Caco-2 (cell line): ENCODE measurements around the gene SLC38A10. TPM values are rescaled to one million over a fixed set of nuclear protein-coding genes. Genes with fewer than 3 reads are reported as not detected.

ENCODE experiments used
- BruUV-seq: library from RNA; stranded (reverse); fragments of 400-500 nt; replicated peaks from 2 replicates; lab custom pipeline; 2021; lab: Mats Ljungman, UMichigan
- CTCF ChIA-PET: fragments of 300-600 bp; sonication (Branson Sonifier 250); formaldehyde crosslinking; loops from one replicate; lab custom pipeline; 2022; ENCODE audit warnings: antibody characterized with exemption; lab: Charles Lee
- POLR2A ChIA-PET: fragments of 300-600 bp; sonication (Branson Sonifier 250); formaldehyde crosslinking; loops from one replicate; lab custom pipeline; 2022; ENCODE audit warnings: antibody characterized with exemption; lab: Charles Lee
- DNase-seq, 2 experiments: peaks; one replicate each; pipeline versions ENCODE4 v3.0.0 to v3.0.0-alpha.2; 2020 to 2022
- H3K27me3 ChIP-seq: replicated peaks from 2 replicates; pipeline ENCODE4 v1.6.0; 2011; ENCODE audit warnings: low read length; ENCODE audit not compliant: control insufficient read depth, insufficient read depth
- H3K36me3 ChIP-seq: 2 replicates; pipeline ENCODE4 v1.5.1; 2011; ENCODE audit warnings: low read length; ENCODE audit not compliant: control insufficient read depth, insufficient read depth
- H3K4me1 ChIP-seq: fragments of 250-450 bp; sonication (Bioruptor Pico); 2 replicates; pipeline ENCODE4 v1.5.1; 2020; ENCODE audit warnings: mild to moderate bottlenecking
- H3K4me3 ChIP-seq: 2 replicates; pipeline ENCODE4 v1.5.1; 2011; ENCODE audit warnings: low read depth, mild to moderate bottlenecking, control low read depth, low read length
- H3K9me3 ChIP-seq: fragments of 250-450 bp; sonication (Bioruptor Pico); 2 replicates; pipeline ENCODE4 v1.5.1; 2020; ENCODE audit warnings: mild to moderate bottlenecking, moderate library complexity
- H3K27ac Mint-ChIP-seq: one replicate; pipeline ENCODE4 v1.8.0; 2022; ENCODE audit warnings: mixed read lengths; ENCODE audit not compliant: unreplicated experiment
- H3K27me3 Mint-ChIP-seq: one replicate; pipeline ENCODE4 v1.8.0; 2022; ENCODE audit warnings: mixed read lengths; ENCODE audit not compliant: insufficient read depth, unreplicated experiment
- H3K36me3 Mint-ChIP-seq: one replicate; pipeline ENCODE4 v1.8.0; 2022; ENCODE audit warnings: mild to moderate bottlenecking, mixed read lengths; ENCODE audit not compliant: insufficient read depth, unreplicated experiment
- H3K4me1 Mint-ChIP-seq: one replicate; pipeline ENCODE4 v1.8.0; 2022; ENCODE audit warnings: low read depth, mixed read lengths; ENCODE audit not compliant: unreplicated experiment
- H3K4me3 Mint-ChIP-seq: one replicate; pipeline ENCODE4 v1.8.0; 2022; ENCODE audit warnings: mild to moderate bottlenecking, moderate library complexity, mixed read lengths; ENCODE audit not compliant: unreplicated experiment
- H3K9me3 Mint-ChIP-seq: one replicate; pipeline ENCODE4 v1.8.0; 2022; ENCODE audit warnings: mixed read lengths; ENCODE audit not compliant: unreplicated experiment
- CTCF ChIP-seq, 2 experiments: fragments of 200-600 bp in 1 of 2; IDR thresholded peaks; 1 replicate in 1 of 2; 2 replicates in 1 of 2; pipeline versions ENCODE4 v1.5.1 to v1.8.0; 2011 to 2022; ENCODE audit warnings: antibody characterized with exemption in 1 of 2, control low read depth in 1 of 2, inconsistent platforms in 1 of 2, low read depth in 1 of 2, low read length in 1 of 2, mild to moderate bottlenecking in 1 of 2, moderate library complexity in 1 of 2; ENCODE audit not compliant: insufficient read depth in 1 of 2, severe bottlenecking in 1 of 2, unreplicated experiment in 1 of 2
- intact Hi-C: fragments of 100-400 bp; cut with micrococcal nuclease; formaldehyde crosslinking; loops from one replicate; pipeline ENCODE4 v1.10.0; 2022; ENCODE audit not compliant: unreplicated experiment
- total RNA-seq: library from RNA; stranded (reverse); gene quantifications from 2 replicates; pipeline ENCODE4 v1.2.3, GENCODE V29; 2022

Gene SLC38A10
- total RNA-seq, 1 experiment from 2014 or later, result 137 TPM

DNA sequence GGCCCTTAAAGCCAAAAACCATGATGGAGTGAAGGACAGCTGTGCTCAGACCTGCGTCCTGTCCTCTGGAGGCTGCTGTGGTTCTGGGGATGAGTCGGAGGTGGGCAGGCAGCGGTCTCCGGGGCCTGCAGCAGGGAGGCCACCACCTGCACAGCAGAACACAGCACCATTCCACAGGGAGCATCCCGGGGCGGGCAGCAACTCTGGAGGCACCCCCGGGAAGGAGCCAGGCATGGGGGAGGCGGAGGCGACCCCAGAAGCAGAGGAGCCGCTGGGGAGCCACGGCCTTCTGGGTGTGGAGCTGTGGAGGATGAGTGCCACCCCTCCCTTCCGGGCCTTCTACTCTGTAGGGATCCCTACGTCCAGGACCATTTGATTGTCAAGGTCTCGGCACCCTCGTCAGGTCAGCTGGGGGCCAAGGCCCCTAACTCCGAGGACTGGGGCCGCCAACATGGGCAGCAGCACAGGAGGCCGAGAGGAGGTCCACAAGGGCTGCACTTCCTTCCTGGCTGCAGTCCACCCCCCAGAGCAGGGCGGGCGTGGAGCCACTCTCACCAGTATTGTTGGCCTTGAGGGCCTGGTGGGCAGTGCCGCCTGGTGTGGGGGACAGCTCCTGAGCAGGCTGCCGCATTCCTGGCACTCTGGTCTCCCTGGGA lies 96.2 kb downstream of the SLC38A10 start:
- CTCF ChIA-PET, result interaction anchor here (1.2 kb wide), 1 partner anchor 56 kb away, joined by 4 read pairs; no protein-coding TSS in a partner anchor
- TF ChIP-seq CTCF (IDR thresholded peaks at IDR 0.05; ENCODE audit: insufficient read depth in 1 of 2, low read depth in 1 of 2, low read length in 1 of 2, severe bottlenecking in 1 of 2, unreplicated experiment in 1 of 2), result no peak
- POLR2A ChIA-PET, result no interaction called here
- Histone ChIP-seq H3K27me3 (no peaks in the 10 kb centered on the region), H3K36me3 (no peaks in the 10 kb centered on the region), H3K4me1 (no peaks in the 10 kb centered on the region), H3K4me3 (no peak overlapping the region), H3K9me3 (no peaks in the 10 kb centered on the region)
- Mint-ChIP-seq H3K4me1 (no peaks in the 10 kb centered on the region), H3K36me3 (peaks cover 6% of the 10 kb centered on the region), H3K4me3 (no peak overlapping the region), H3K9me3 (no peaks in the 10 kb centered on the region), H3K27ac (no peak overlapping the region), H3K27me3 (no peaks in the 10 kb centered on the region)
- DNase-seq, result no peak
- intact Hi-C loops, result no loop called here
- no TSS peak for BruUV-seq

DNA sequence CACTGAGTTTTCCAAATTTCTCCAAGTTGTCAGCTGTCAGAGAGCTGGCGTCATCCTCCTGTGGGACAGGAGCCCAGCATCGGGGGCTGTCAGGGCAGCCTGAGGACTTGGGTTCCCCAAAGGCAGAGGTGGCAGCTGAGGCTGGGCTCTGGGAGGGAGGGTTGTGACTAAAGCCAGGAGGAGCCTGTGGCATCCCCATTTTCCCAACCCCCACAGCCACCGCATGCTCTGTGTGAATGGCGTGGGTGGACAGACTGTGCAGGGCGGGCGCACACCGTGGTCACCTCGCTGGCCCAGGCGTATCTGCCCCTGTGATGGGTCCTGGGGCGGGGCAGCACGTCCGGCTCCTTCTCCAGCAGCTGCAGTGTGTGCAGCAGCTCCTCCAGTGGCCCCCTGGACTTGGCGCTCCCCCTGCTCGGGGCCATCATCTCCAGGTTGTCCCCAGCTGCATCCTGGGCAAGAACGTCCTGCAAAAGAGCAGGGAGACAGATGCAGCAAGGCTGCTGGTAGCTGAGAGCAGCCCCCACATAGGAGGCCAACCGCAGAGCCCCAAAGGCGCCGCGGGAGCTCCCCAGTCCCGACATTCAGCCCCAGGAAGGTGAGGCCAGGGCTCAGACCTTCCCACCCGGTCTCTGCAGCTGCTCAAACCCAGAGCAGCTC lies 97.1 kb downstream of the SLC38A10 start:
- no TSS peak for BruUV-seq
- no peaks in the 10 kb centered on the region for H3K36me3 ChIP-seq
- no peaks in the 10 kb centered on the region for H3K4me1 ChIP-seq
- H3K9me3 ChIP-seq, result no peaks in the 10 kb centered on the region
- H3K27ac Mint-ChIP-seq, result no peak overlapping the region
- ChIA-PET POLR2A (no interaction called here), CTCF (interaction anchor here (1.2 kb wide), 1 partner anchor 55 kb away, joined by 4 read pairs; no protein-coding TSS in a partner anchor)
- H3K27me3 ChIP-seq, result no peaks in the 10 kb centered on the region
- no peak for TF ChIP-seq CTCF (IDR thresholded peaks at IDR 0.05; ENCODE audit: insufficient read depth in 1 of 2, low read depth in 1 of 2, low read length in 1 of 2, severe bottlenecking in 1 of 2, unreplicated experiment in 1 of 2)
- H3K4me1 Mint-ChIP-seq, result no peaks in the 10 kb centered on the region
- H3K4me3 ChIP-seq, result no peak overlapping the region
- no peaks in the 10 kb centered on the region for H3K27me3 Mint-ChIP-seq
- no peaks in the 10 kb centered on the region for H3K9me3 Mint-ChIP-seq
- no peak for DNase-seq
- peaks cover 6% of the 10 kb centered on the region for H3K36me3 Mint-ChIP-seq
- intact Hi-C loops, result no loop called here
- H3K4me3 Mint-ChIP-seq, result no peak overlapping the region

GRCh38 chr17:81197409-81197795 lies 97.7 kb downstream of the SLC38A10 start:
- CTCF ChIA-PET, result interaction anchor here (1.2 kb wide), 1 partner anchor 55 kb away, joined by 4 read pairs; no protein-coding TSS in a partner anchor
- Histone ChIP-seq H3K4me3 (no peak overlapping the region), H3K9me3 (no peaks in the 10 kb centered on the region), H3K36me3 (no peaks in the 10 kb centered on the region), H3K4me1 (no peaks in the 10 kb centered on the region), H3K27me3 (no peaks in the 10 kb centered on the region)
- Mint-ChIP-seq H3K27ac (no peak overlapping the region), H3K36me3 (peaks cover 6% of the 10 kb centered on the region), H3K4me3 (no peak overlapping the region), H3K27me3 (no peaks in the 10 kb centered on the region), H3K9me3 (no peaks in the 10 kb centered on the region), H3K4me1 (no peaks in the 10 kb centered on the region)
- DNase-seq, result no peak
- intact Hi-C loops, result no loop called here
- POLR2A ChIA-PET, result no interaction called here
- no peak for TF ChIP-seq CTCF (IDR thresholded peaks at IDR 0.05; ENCODE audit: insufficient read depth in 1 of 2, low read depth in 1 of 2, low read length in 1 of 2, severe bottlenecking in 1 of 2, unreplicated experiment in 1 of 2)
- no TSS peak for BruUV-seq
